Astrocyte of the hippocampus (primary cell): ENCODE measurements around the gene ZNF576.
"Not testable (repeated sequence)": the region's sequence is repeated elsewhere in the genome, so short reads cannot be mapped to it uniquely, and the experiment has no call there.

Experiments
- DNase-seq: peaks from one replicate; pipeline ENCODE4 v3.0.0; 2011; ENCODE audit warnings: low read depth, low spot score

ZNF576 gene

GRCh38 chr19:43575156-43575950 is 21.0 kb upstream of the ZNF576 start, which contains the start of the genes PINLYP and XRCC1:
TSS of gene PINLYP (plus strand) at chr19:43575801. CDS start at chr19:43577192, 1,391 bp downstream.
TSS of gene XRCC1 (minus strand) at chr19:43575527. CDS start at chr19:43575458, 69 bp downstream.
- peak; percentile 99 for DNase-seq

- no peak for DNase-seq
Observed at GRCh38 chr19:43575955-43576878, 20.2 kb upstream of the ZNF576 start.

GRCh38 chr19:43578787-43579186 is 17.6 kb upstream of the ZNF576 start:
- no peak for DNase-seq

GRCh38 chr19:43581467-43581866 is 14.9 kb upstream of the ZNF576 start:
- DNase-seq = no peak

- DNase-seq = no peak
Observed at GRCh38 chr19:43582495-43582894, 13.9 kb upstream of the ZNF576 start.

- no peak for DNase-seq
Observed at GRCh38 chr19:43584484-43584883, 11.9 kb upstream of the ZNF576 start.

GRCh38 chr19:43586346-43586745 is 10.0 kb upstream of the ZNF576 start:
- DNase-seq = no peak

- DNase-seq = not testable (repeated sequence)
Observed at GRCh38 chr19:43587029-43587428, 9.4 kb upstream of the ZNF576 start.

- no peak for DNase-seq
Observed at GRCh38 chr19:43589277-43589676, 7.1 kb upstream of the ZNF576 start.

- DNase-seq = no peak
Observed at GRCh38 chr19:43589678-43590077, 6.7 kb upstream of the ZNF576 start.

GRCh38 chr19:43591904-43592772 is 4.3 kb upstream of the ZNF576 start:
- no peak for DNase-seq

- DNase-seq = no peak
Observed at GRCh38 chr19:43592800-43593350, 3.5 kb upstream of the ZNF576 start.

- no peak for DNase-seq
Observed at GRCh38 chr19:43594081-43594697, 2.2 kb upstream of the ZNF576 start.

- DNase-seq = peak; percentile 90
Observed at GRCh38 chr19:43594710-43595604, 1.4 kb upstream of the ZNF576 start.

GRCh38 chr19:43595605-43595998 is 793 bp upstream of the ZNF576 start:
- DNase-seq = no peak

- DNase-seq = no peak
Observed at GRCh38 chr19:43596842-43597461, 557 bp downstream of the ZNF576 start.

GRCh38 chr19:43597876-43598275 is 1.5 kb downstream of the ZNF576 start:
- DNase-seq = no peak

- DNase-seq = no peak
Observed at GRCh38 chr19:43598445-43599240, 2.2 kb downstream of the ZNF576 start.
